Occipital lobe (tissue), 2 donors: ENCODE results near the gene MRPL55. TPM values are rescaled to one million over a fixed set of nuclear protein-coding genes. Genes with fewer than 3 reads are reported as not detected.
A peak's percentile ranks its signal among the peaks of the same experiment; 100 is the strongest.

Experiments
- DNase-seq: peaks from one replicate; lab custom pipeline; 2025; lab: John Stamatoyannopoulos, UW
- total RNA-seq: library from RNA; depleted of rRNA; stranded (reverse); fragments of >200 nt; gene quantifications from one replicate; pipeline ENCODE4 v1.2.3, GENCODE V29; 2014

The MRPL55 gene
- total RNA-seq, 1 donor from 2014 or later: 24.8 TPM

DNA sequence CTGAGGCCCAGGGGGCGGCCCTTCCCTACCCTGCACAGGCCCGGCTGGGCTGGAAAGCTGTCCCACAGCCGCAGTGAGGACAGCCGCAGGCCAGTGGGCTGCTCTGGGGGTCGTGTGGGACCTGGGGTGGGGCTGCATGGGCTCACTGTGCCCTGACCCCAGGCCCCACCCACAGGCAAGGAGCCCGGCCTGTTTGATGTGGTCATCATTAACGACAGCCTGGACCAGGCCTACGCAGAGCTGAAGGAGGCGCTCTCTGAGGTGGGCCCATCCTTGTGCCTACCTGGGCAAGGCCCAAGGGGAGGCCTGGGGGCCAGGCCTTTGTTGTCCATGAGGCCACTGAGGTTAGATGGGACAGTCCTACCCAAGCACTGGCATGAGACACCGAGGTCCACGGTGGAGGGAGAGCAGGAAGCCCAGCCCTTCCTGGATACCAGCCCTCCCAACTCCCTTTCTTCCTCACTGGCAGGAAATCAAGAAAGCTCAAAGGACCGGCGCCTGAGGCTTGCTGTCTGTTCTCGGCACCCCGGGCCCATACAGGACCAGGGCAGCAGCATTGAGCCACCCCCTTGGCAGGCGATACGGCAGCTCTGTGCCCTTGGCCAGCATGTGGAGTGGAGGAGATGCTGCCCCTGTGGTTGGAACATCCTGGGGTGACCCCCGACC is 39.2 kb upstream of the MRPL55 start:
- no peak for DNase-seq

GRCh38 chr1:228147768-228148167 is 38.7 kb upstream of the MRPL55 start:
- no peak for DNase-seq

- DNase-seq: no peak
Measured at GRCh38 chr1:228147151-228147693, 38.1 kb upstream of the MRPL55 start.

GRCh38 chr1:228146417-228147150 is 37.5 kb upstream of the MRPL55 start:
- DNase-seq: no peak

- no peak for DNase-seq
Measured at GRCh38 chr1:228145463-228146416, 36.6 kb upstream of the MRPL55 start.

DNA sequence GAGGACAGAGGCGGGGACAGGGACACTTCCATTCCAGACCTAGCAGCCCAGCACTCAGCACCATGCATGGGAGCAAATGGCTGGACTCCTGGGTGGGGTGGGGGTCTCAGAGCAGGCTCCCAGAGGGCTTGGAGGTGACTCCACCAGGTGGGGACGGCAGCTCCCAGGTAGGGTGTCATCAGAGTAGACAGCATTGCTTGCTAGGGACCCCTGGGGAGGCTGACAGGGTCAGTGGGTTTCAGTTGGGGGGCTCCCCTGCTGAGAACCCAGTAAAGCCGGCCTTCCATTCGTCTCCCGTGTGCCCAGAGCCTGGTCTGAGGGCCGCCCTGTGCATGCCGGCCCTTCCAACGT is 35.9 kb upstream of the MRPL55 start:
- no peak for DNase-seq

GRCh38 chr1:228144193-228144992 is 35.3 kb upstream of the MRPL55 start:
- no peak for DNase-seq

DNA sequence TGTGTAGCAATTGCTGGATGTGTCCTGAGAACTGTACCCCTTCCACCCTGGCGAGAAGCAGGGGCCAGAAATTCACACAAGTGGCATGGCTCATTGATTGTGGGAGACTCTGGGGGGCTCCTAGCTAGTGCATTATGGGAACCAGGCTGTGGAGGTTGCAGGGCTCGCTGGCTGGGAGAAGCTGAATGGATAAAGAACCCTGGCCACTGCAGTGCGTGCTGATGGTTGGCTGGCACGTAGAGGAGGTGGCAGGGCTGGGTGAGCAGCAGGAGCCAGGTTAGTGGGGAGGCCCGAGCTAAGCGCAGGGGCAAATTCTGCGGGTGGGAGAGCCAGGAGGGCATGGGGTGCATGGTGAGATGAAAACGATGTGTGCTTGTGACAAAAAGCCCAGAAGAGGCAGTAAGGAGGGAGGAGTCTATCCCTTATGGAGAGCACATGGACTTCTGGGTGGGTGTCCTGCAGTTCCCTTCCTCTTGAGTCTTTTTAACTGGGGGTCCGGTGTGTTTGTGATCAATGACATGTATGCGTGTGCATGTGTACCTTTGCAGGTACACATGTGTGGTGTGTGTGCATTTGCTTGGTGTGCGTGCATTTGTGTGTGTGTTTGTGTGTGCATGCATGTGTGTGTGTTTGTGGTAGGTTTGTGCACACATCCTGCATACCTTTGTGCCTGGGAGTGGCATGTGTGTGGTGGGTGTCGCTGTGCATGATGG is 34.5 kb upstream of the MRPL55 start:
- DNase-seq: no peak

- no peak for DNase-seq
Measured at GRCh38 chr1:228142701-228143136, 33.6 kb upstream of the MRPL55 start.

- DNase-seq: no peak
Measured at GRCh38 chr1:228142155-228142691, 33.1 kb upstream of the MRPL55 start.

DNA sequence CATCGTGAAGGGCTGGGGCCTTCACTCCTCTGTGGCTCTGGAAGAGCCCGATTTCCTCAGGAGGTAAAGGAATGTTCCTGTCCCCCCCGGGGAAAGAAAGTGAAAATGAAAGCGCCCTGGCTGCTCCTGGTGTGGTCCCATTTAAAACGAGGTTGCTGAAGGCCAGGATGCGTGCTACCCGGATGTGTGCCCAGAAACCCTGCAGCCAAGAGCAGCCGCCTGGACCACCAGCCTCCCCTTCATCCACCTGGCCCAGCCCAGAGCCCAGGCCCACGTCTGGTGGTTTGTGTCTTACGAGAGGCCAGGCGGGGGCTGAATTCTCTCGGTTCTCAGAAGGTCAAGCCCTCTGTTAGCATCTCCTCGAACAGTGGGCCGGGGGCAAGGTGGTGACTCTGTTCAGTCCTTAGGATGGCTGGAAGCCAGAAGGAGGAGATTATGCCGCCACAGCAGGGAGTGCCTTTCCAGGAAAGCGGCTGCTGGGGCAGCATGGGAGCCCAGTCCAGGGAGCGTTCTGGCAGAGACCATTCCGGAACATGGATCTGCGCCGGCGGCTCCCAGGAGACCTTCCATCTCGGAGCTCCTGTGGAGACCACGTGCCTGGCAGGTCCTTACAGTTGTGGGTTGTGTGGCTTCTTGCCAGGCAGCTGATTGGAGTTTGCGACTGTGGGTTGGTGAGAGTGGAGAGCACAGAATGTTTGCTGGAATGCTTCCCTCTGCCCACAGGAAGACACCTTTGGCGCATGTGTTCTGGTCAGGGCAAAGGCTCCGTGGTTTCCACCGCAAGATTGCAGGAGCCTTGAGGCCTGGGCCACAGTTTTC is 32.3 kb upstream of the MRPL55 start:
- peak; percentile 31 for DNase-seq

- DNase-seq: no peak
Measured at GRCh38 chr1:228140724-228141225, 31.7 kb upstream of the MRPL55 start.

DNA sequence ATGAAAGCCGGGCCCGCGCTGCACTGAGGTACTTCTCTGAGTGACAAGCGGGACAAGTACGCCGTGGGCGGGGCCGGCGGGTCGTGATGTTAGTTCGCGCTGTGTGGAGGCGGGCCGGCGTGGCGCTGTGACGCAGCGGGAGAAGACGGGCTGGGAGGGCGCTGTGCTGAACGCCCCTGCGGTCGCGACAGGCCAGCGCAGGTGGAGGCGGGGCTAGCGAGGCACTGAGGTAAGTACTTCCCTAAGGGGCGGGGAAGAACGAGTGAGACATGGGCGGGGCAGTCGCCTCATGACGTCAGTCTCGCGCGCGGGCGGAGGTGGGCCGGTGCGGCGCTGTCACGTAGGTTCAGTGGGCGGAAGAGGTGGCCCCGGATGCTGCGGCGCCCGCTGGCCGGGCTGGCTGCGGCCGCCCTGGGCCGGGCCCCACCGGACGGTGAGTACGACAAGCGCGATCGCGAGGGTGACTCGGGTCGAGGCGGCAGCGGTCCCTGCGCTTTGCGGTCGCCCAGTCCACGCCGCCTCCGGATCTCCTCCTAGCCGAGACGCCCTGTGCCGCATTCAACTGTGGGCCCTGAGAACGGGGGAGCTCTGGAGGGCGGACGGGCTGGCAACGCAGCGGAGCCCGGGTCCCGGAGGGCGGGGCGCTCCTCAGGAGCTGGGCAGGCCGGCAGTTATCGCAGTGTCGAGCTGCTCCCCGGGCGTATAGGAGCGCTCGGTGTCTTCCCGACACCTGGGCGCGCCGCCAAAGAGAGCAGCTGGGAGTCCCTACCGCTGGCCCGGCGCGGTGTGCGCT is 31.0 kb upstream of the MRPL55 start, which contains the start of gene GUK1:
TSS of gene GUK1 (plus strand) at position 349 of the 793 bp plus-strand sequence. CDS start at position 373, 24 bp downstream.
- DNase-seq: peak; percentile 99

DNA sequence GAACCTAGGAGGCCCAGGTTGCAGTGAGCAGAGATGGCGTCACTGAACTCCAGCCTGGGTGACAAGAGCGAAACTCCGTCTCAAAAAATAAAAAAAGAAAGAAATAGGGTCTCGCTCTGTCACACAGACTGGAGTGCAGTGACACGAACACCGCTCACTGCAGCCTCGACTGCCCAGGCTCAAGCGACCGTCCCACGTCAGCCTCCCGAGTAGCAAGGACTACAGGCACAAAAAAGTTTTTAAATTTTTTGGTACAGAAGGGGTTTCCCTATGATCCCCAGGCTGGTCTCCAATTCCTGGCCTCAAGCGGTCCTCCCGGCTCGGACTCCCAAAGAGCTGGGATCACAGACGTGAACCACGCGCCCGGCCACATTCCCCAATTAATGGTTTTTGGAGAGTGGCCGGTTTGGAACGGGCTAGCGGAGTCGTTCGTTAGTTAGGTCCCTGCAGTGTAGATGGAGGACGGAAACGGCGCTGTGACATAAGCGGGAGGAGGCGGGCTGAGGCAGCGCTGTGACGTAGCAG is 30.4 kb upstream of the MRPL55 start:
- DNase-seq: no peak

GRCh38 chr1:228136901-228137300 is 27.8 kb upstream of the MRPL55 start:
- no peak for DNase-seq

GRCh38 chr1:228134591-228134990 is 25.5 kb upstream of the MRPL55 start:
- DNase-seq: no peak

DNA sequence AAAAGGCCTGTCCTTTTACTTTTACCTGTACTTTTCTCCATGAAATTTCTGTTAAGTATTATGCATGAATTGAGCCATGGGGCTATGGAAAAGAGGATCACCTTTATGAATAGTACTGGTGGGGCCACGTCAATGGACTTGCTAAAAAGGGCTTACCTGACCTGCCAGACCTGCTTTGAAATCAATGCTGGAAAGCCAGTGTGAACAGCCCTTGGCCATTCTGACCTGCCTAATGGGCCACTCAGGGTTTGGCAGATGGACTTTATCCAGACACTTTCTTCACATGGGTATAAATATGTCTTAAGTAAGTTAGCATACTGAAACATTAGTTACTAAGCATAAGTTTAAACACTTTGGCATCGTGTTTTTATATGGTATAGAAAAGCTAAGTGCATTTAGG is 22.7 kb upstream of the MRPL55 start:
- no peak for DNase-seq

- DNase-seq: no peak
Measured at GRCh38 chr1:228125185-228125584, 16.1 kb upstream of the MRPL55 start.
